HepG2 (cell line): Measurements from ENCODE around the gene PFKFB2. TPM values are rescaled to one million over a fixed set of nuclear protein-coding genes. Genes with fewer than 3 reads are reported as not detected.

Source experiments
- KLF11 ChIP-seq: IDR thresholded peaks from 2 replicates; pipeline ENCODE4 v1.6.1; 2016; ENCODE audit warnings: missing compliant biosample characterization
- ZNF292 ChIP-seq: sonication (generic); formaldehyde crosslinking; IDR thresholded peaks from 2 replicates; pipeline ENCODE4 v1.8.1; 2022; ENCODE audit warnings: mild to moderate bottlenecking, low read depth, missing genetic modification reagents, borderline replicate concordance
- ZNF672 ChIP-seq: sonication (generic); formaldehyde crosslinking; IDR thresholded peaks from 2 replicates; pipeline ENCODE4 v1.8.1; 2022; ENCODE audit warnings: missing genetic modification reagents
- ZSCAN12 ChIP-seq: sonication (generic); formaldehyde crosslinking; IDR thresholded peaks from 2 replicates; pipeline ENCODE4 v1.9.0; 2021; ENCODE audit warnings: mild to moderate bottlenecking, missing genetic modification reagents
- polyA plus RNA-seq, 8 experiments: library from polyadenylated mRNA; depleted of rRNA in 3 of 8; stranded (reverse) in 7 of 8; unstranded in 1 of 8; fragments of >200 nt; fragmentation: Illumina TruSeq in 4 of 8; extraction: Trizol in 4 of 8; gene quantifications; 2 replicates each; pipeline versions ENCODE4 v1.2.1 to v1.2.3, GENCODE V29; 2011 to 2016; ENCODE audit warnings: low read depth in 4 of 8, missing spikeins in 1 of 8, mixed read lengths in 1 of 8; ENCODE audit not compliant: insufficient read depth in 1 of 8
- total RNA-seq, 5 experiments: library from RNA; depleted of rRNA; stranded (reverse); fragments of >200 nt; fragmentation: Illumina TruSeq; extraction: Trizol; gene quantifications; 2 replicates each; pipeline ENCODE4 v1.2.3, GENCODE V29; 2016; ENCODE audit warnings: low read depth in 1 of 5
- TF ChIP-seq, protein P1 (sequence below), 2 experiments: fragments of 450-650 bp in 1 of 2; sonication (generic) in 1 of 2; formaldehyde crosslinking in 1 of 2; IDR thresholded peaks; 2 replicates each; pipeline versions ENCODE4 v1.6.1 to v1.8.0; 2016 to 2022; ENCODE audit warnings: antibody characterized with exemption in 1 of 2, mild to moderate bottlenecking in 1 of 2, missing genetic modification reagents in 1 of 2
- TF ChIP-seq, protein P2 (sequence below): sonication (generic); formaldehyde crosslinking; IDR thresholded peaks from 2 replicates; pipeline ENCODE4 v1.8.0; 2022; ENCODE audit warnings: missing genetic modification reagents, mild to moderate bottlenecking, borderline replicate concordance
- TF ChIP-seq, protein P3 (sequence below): sonication (generic); formaldehyde crosslinking; IDR thresholded peaks from 2 replicates; pipeline ENCODE4 v1.8.1; 2023; ENCODE audit warnings: mild to moderate bottlenecking, missing genetic modification reagents, borderline replicate concordance
- TF ChIP-seq, protein P4 (sequence below), 2 experiments: sonication (generic) in 1 of 2; formaldehyde crosslinking in 1 of 2; IDR thresholded peaks; 2 replicates each; pipeline versions ENCODE4 v1.6.1 to v1.9.0; 2014 to 2022; ENCODE audit warnings: antibody characterized with exemption in 1 of 2, borderline replicate concordance in 1 of 2, inconsistent platforms in 1 of 2, low read depth in 1 of 2, missing genetic modification reagents in 1 of 2

Gene PFKFB2
- total and polyA plus RNA-seq, 2 of the 13 experiments (the other 11 are each of a cell fraction or from before 2014, with no cell fraction given) = 4.6 to 10.6 TPM

DNA sequence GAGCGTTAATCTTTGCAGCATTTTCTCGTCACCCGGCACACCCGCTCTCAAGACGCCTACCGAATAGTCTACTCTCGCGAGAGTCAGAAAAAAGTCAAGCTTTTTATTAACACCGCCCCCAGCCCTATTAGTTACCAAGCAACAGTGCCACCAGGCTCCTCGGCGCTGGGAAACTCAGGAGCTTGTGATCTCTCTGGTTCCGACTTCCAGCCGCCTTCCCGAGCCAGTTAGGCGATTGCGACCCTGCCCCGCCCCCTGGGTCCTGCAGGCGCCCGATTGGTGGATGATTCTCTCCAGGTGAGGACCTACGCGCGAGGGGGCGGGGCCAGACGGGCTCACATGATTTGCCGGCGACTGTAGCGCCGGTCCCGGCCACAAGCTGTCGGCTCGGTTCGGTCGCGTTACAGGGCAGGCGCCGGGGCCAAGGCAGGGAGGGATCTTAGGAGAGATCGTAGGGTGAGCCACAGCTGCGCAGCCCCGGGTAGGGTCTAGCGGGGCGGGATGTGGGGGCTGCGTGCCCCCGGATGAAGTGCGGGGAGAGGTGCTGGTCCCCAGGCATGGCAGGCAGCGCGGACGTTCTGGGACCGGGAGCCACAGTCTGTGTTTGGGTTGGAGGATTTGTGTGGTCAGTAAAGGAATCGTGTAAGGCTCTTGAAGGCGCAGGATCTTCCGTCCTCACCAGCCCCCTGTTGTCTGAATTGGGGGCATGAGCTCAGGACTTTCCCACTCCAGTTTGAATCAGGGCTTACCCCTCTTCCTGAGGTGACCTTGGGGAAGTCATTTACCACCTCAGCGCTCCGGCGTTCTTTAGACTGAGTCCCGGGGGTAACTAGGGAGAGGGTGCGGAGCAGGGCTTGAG, at the start of gene PFKFB2 (continued):
- TF ChIP-seq, protein P1, sequence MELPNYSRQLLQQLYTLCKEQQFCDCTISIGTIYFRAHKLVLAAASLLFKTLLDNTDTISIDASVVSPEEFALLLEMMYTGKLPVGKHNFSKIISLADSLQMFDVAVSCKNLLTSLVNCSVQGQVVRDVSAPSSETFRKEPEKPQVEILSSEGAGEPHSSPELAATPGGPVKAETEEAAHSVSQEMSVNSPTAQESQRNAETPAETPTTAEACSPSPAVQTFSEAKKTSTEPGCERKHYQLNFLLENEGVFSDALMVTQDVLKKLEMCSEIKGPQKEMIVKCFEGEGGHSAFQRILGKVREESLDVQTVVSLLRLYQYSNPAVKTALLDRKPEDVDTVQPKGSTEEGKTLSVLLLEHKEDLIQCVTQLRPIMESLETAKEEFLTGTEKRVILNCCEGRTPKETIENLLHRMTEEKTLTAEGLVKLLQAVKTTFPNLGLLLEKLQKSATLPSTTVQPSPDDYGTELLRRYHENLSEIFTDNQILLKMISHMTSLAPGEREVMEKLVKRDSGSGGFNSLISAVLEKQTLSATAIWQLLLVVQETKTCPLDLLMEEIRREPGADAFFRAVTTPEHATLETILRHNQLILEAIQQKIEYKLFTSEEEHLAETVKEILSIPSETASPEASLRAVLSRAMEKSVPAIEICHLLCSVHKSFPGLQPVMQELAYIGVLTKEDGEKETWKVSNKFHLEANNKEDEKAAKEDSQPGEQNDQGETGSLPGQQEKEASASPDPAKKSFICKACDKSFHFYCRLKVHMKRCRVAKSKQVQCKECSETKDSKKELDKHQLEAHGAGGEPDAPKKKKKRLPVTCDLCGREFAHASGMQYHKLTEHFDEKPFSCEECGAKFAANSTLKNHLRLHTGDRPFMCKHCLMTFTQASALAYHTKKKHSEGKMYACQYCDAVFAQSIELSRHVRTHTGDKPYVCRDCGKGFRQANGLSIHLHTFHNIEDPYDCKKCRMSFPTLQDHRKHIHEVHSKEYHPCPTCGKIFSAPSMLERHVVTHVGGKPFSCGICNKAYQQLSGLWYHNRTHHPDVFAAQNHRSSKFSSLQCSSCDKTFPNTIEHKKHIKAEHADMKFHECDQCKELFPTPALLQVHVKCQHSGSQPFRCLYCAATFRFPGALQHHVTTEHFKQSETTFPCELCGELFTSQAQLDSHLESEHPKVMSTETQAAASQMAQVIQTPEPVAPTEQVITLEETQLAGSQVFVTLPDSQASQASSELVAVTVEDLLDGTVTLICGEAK (IDR thresholded peaks at IDR 0.05) = no peak
- TF ChIP-seq, protein P1 (CRISPR knock-in tag; IDR thresholded peaks at IDR 0.05) = peak; percentile 43; the same call in 1 of the 2 replicates
- TF ChIP-seq, protein P2, sequence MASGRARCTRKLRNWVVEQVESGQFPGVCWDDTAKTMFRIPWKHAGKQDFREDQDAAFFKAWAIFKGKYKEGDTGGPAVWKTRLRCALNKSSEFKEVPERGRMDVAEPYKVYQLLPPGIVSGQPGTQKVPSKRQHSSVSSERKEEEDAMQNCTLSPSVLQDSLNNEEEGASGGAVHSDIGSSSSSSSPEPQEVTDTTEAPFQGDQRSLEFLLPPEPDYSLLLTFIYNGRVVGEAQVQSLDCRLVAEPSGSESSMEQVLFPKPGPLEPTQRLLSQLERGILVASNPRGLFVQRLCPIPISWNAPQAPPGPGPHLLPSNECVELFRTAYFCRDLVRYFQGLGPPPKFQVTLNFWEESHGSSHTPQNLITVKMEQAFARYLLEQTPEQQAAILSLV = peak; percentile 45; the same call in 1 of the 2 replicates
- no peak for TF ChIP-seq ZSCAN12
- TF ChIP-seq, protein P3, sequence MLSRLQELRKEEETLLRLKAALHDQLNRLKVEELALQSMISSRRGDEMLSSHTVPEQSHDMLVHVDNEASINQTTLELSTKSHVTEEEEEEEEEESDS = no peak
- TF ChIP-seq ZNF292 (CRISPR knock-in tag) = peak; percentile 76
- no peak for TF ChIP-seq ZNF672 (CRISPR knock-in tag)
- TF ChIP-seq KLF11 = peak; percentile 82; the same call in 1 of the 2 replicates
- TF ChIP-seq, protein P4, sequence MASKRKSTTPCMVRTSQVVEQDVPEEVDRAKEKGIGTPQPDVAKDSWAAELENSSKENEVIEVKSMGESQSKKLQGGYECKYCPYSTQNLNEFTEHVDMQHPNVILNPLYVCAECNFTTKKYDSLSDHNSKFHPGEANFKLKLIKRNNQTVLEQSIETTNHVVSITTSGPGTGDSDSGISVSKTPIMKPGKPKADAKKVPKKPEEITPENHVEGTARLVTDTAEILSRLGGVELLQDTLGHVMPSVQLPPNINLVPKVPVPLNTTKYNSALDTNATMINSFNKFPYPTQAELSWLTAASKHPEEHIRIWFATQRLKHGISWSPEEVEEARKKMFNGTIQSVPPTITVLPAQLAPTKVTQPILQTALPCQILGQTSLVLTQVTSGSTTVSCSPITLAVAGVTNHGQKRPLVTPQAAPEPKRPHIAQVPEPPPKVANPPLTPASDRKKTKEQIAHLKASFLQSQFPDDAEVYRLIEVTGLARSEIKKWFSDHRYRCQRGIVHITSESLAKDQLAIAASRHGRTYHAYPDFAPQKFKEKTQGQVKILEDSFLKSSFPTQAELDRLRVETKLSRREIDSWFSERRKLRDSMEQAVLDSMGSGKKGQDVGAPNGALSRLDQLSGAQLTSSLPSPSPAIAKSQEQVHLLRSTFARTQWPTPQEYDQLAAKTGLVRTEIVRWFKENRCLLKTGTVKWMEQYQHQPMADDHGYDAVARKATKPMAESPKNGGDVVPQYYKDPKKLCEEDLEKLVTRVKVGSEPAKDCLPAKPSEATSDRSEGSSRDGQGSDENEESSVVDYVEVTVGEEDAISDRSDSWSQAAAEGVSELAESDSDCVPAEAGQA (IDR thresholded peaks at IDR 0.05; ENCODE audit: low read depth) = no peak; the same call in 1 of the 2 replicates
- TF ChIP-seq, protein P4 (CRISPR knock-in tag; IDR thresholded peaks at IDR 0.05; ENCODE audit: borderline replicate concordance) = no peak
